Measurements from ENCODE around the gene ARL6IP1.

Gene ARL6IP1

GRCh38 chr16:18841833-18842525 lies 40.6 kb upstream of the ARL6IP1 start:
- no peak overlapping the region for H3K27ac ChIP-seq (ENCODE audit: low read depth, low read length, poor library complexity, severe bottlenecking)
- H3K4me2 ChIP-seq (ENCODE audit: low read length): no peak overlapping the region
- H3K9ac ChIP-seq (ENCODE audit: low read length): no peak overlapping the region
- H3K9me2 ChIP-seq (ENCODE audit: low read depth, low read length): no peaks in the 10 kb centered on the region
- H3K79me2 ChIP-seq (ENCODE audit: insufficient read depth, low read length): no peaks in the 10 kb centered on the region
- peaks cover 91% of the 10 kb centered on the region for H3K36me3 ChIP-seq (ENCODE audit: insufficient read depth, low read length)
- TF ChIP-seq CTCF (IDR thresholded peaks at IDR 0.05; ENCODE audit: low read length): no peak
- no peak for TF ChIP-seq EZH2 (IDR thresholded peaks at IDR 0.05; ENCODE audit: borderline replicate concordance, low read length)
- no peaks in the 10 kb centered on the region for H3F3A ChIP-seq (ENCODE audit: insufficient read depth, low read length)
- H3K27me3 ChIP-seq (ENCODE audit: insufficient read depth, low read length): no peaks in the 10 kb centered on the region
- no peak overlapping the region for H3K4me3 ChIP-seq (ENCODE audit: low read depth, low read length, poor library complexity, severe bottlenecking)
- no peaks in the 10 kb centered on the region for H3K4me1 ChIP-seq (ENCODE audit: insufficient read depth, low read length, severe bottlenecking)
- H3K9me3 ChIP-seq (ENCODE audit: low read length): no peaks in the 10 kb centered on the region
- H4K20me1 ChIP-seq (ENCODE audit: insufficient read depth, low read length): no peaks in the 10 kb centered on the region
- no peak overlapping the region for H2AFZ ChIP-seq (ENCODE audit: low read length)

- Histone ChIP-seq H3K4me2 (ENCODE audit: low read length) (no peak overlapping the region), H2AFZ (ENCODE audit: low read length) (no peak overlapping the region), H3K4me1 (ENCODE audit: insufficient read depth, low read length, severe bottlenecking) (no peaks in the 10 kb centered on the region), H3K79me2 (ENCODE audit: insufficient read depth, low read length) (no peaks in the 10 kb centered on the region), H3F3A (ENCODE audit: insufficient read depth, low read length) (no peaks in the 10 kb centered on the region), H3K4me3 (ENCODE audit: low read depth, low read length, poor library complexity, severe bottlenecking) (no peak overlapping the region), H3K9me3 (ENCODE audit: low read length) (no peaks in the 10 kb centered on the region), H3K9ac (ENCODE audit: low read length) (no peak overlapping the region), H3K27ac (ENCODE audit: low read depth, low read length, poor library complexity, severe bottlenecking) (no peak overlapping the region), H3K27me3 (ENCODE audit: insufficient read depth, low read length) (no peaks in the 10 kb centered on the region), H3K36me3 (ENCODE audit: insufficient read depth, low read length) (peaks cover 91% of the 10 kb centered on the region), H3K9me2 (ENCODE audit: low read depth, low read length) (no peaks in the 10 kb centered on the region), H4K20me1 (ENCODE audit: insufficient read depth, low read length) (no peaks in the 10 kb centered on the region)
- TF ChIP-seq CTCF (IDR thresholded peaks at IDR 0.05; ENCODE audit: low read length) (no peak), EZH2 (IDR thresholded peaks at IDR 0.05; ENCODE audit: borderline replicate concordance, low read length) (no peak)
Measured at GRCh38 chr16:18839555-18839954, 38.2 kb upstream of the ARL6IP1 start.

GRCh38 chr16:18836702-18837101 lies 35.4 kb upstream of the ARL6IP1 start:
- Histone ChIP-seq H3K4me3 (ENCODE audit: low read depth, low read length, poor library complexity, severe bottlenecking) (no peak overlapping the region), H3K9me2 (ENCODE audit: low read depth, low read length) (no peaks in the 10 kb centered on the region), H3K36me3 (ENCODE audit: insufficient read depth, low read length) (peaks cover 98% of the 10 kb centered on the region), H3K27me3 (ENCODE audit: insufficient read depth, low read length) (no peaks in the 10 kb centered on the region), H3K4me1 (ENCODE audit: insufficient read depth, low read length, severe bottlenecking) (no peaks in the 10 kb centered on the region), H3F3A (ENCODE audit: insufficient read depth, low read length) (no peaks in the 10 kb centered on the region), H3K9me3 (ENCODE audit: low read length) (no peaks in the 10 kb centered on the region), H2AFZ (ENCODE audit: low read length) (no peak overlapping the region), H4K20me1 (ENCODE audit: insufficient read depth, low read length) (no peaks in the 10 kb centered on the region), H3K9ac (ENCODE audit: low read length) (no peak overlapping the region), H3K4me2 (ENCODE audit: low read length) (no peak overlapping the region), H3K27ac (ENCODE audit: low read depth, low read length, poor library complexity, severe bottlenecking) (no peak overlapping the region), H3K79me2 (ENCODE audit: insufficient read depth, low read length) (no peaks in the 10 kb centered on the region)
- TF ChIP-seq EZH2 (IDR thresholded peaks at IDR 0.05; ENCODE audit: borderline replicate concordance, low read length) (no peak), CTCF (IDR thresholded peaks at IDR 0.05; ENCODE audit: low read length) (no peak)

Measured in OCI-LY1 (cell line).